CD4-positive, alpha-beta T cell (primary cell): ENCODE results near the gene PYM1. TPM values are rescaled to one million over a fixed set of nuclear protein-coding genes. Genes with fewer than 3 reads are reported as not detected.
"Not testable (repeated sequence)": the region's sequence is repeated elsewhere in the genome, so short reads cannot be mapped to it uniquely, and the experiment has no call there.

Source experiments
- ATAC-seq: fragments of 200-7000 bp; cut with Tn5 transposase; one replicate; pipeline ENCODE4 v1.10.0; 2022; ENCODE audit warnings: mild to moderate bottlenecking; ENCODE audit not compliant: poor library complexity
- CTCF ChIA-PET: fragments of 350-600 bp; sonication (Branson Sonifier 250); formaldehyde crosslinking; loops from one replicate; lab custom pipeline; 2021; ENCODE audit warnings: antibody characterized with exemption, inconsistent platforms; lab: Charles Lee
- POLR2A ChIA-PET: fragments of 350-600 bp; sonication (Branson Sonifier 250); formaldehyde crosslinking; loops from one replicate; lab custom pipeline; 2021; ENCODE audit warnings: antibody characterized with exemption, inconsistent platforms; lab: Charles Lee
- DNase-seq, 14 experiments: peaks; one replicate each; pipeline ENCODE4 v3.0.0-alpha.2; 2013 to 2020; ENCODE audit warnings: mixed read lengths in 2 of 14
- H3K27ac ChIP-seq, 2 donors: one replicate each; pipeline versions ENCODE4 v1.5.1 to v1.7.0; 2013; ENCODE audit warnings: low read length in 2 of 2, low read depth in 1 of 2, mild to moderate bottlenecking in 1 of 2
- H3K27me3 ChIP-seq, 2 experiments: 1 replicate in 1 of 2; 2 replicates in 1 of 2; pipeline versions ENCODE4 v1.6.1 to v1.7.0; 2013; ENCODE audit warnings: low read length in 2 of 2, control low read depth in 1 of 2, mild to moderate bottlenecking in 1 of 2, moderate library complexity in 1 of 2; ENCODE audit not compliant: insufficient read depth in 2 of 2, control insufficient read depth in 1 of 2
- H3K36me3 ChIP-seq: one replicate; pipeline ENCODE4 v1.6.1; 2013; ENCODE audit warnings: low read length, control low read depth; ENCODE audit not compliant: insufficient read depth
- H3K4me1 ChIP-seq: one replicate; pipeline ENCODE4 v1.6.1; 2013; ENCODE audit warnings: low read length, control low read depth; ENCODE audit not compliant: insufficient read depth
- H3K4me3 ChIP-seq: one replicate; pipeline ENCODE4 v1.5.1; 2013; ENCODE audit warnings: mild to moderate bottlenecking, low read length, moderate library complexity
- H3K9me3 ChIP-seq, 2 experiments: 1 replicate in 1 of 2; 2 replicates in 1 of 2; pipeline versions ENCODE4 v1.6.1 to v1.7.0; 2013; ENCODE audit warnings: low read length in 2 of 2, mild to moderate bottlenecking in 2 of 2, control low read depth in 1 of 2, moderate library complexity in 1 of 2; ENCODE audit not compliant: control insufficient read depth in 1 of 2, insufficient read depth in 1 of 2
- H3K27ac Mint-ChIP-seq: one replicate; pipeline ENCODE4 v1.8.0; 2020; ENCODE audit warnings: mixed read lengths
- H3K27me3 Mint-ChIP-seq: one replicate; pipeline ENCODE4 v1.8.0; 2021; ENCODE audit warnings: mixed read lengths
- H3K36me3 Mint-ChIP-seq: one replicate; pipeline ENCODE4 v1.8.0; 2021; ENCODE audit warnings: low read depth, mixed read lengths
- H3K4me1 Mint-ChIP-seq: one replicate; pipeline ENCODE4 v1.8.0; 2021; ENCODE audit warnings: low read depth, mixed read lengths
- H3K4me3 Mint-ChIP-seq: one replicate; pipeline ENCODE4 v1.8.0; 2020; ENCODE audit warnings: mild to moderate bottlenecking, mixed read lengths
- H3K9me3 Mint-ChIP-seq: one replicate; pipeline ENCODE4 v1.8.0; 2020; ENCODE audit warnings: mixed read lengths
- intact Hi-C, 2 experiments: fragments of 100-400 bp; cut with DNase I in 1 of 2; cut with micrococcal nuclease in 1 of 2; formaldehyde crosslinking; loops; one replicate each; pipeline versions ENCODE4 v1.15.1 to v1.9.0; 2023 to 2025; cut with DNase I, micrococcal nuclease
- total RNA-seq, 174 experiments: library from RNA in 2 of 174; stranded (reverse) in 2 of 174; gene quantifications; one replicate each; pipeline ENCODE4 v1.2.3 and lab custom pipeline; 2021 to 2026
- TF ChIP-seq, protein P1 (sequence below): fragments of 200-600 bp; IDR thresholded peaks from one replicate; pipeline ENCODE4 v1.8.0; 2022; ENCODE audit warnings: antibody characterized with exemption, mild to moderate bottlenecking

Gene PYM1
- total RNA-seq, 2 experiments from 2014 or later = 13.7 to 16.7 TPM

DNA sequence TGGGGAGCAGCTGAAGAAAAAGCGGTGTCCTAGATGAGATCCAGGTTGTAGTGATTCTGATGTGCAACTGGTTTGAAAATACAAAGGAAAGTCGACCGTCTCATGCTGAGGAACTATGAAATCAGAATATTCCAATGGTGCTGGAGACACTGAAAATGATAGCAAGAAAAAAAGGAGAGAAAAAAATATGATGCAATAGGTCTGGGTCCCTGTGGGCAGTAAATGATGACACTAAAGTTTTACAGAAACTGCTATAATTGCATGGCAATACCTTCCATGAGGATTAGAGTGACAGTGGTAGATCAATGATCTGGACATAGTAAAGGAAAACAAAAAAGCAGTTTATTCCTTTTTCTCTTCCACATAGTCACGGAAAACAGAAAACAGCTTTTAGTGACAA, 2.3 kb downstream of the PYM1 start:
- Histone ChIP-seq H3K27ac (peak overlapping the region in 1 of 2 donors; percentile 93), H3K4me3 (no peak overlapping the region), H3K27me3 (no peaks in the 10 kb centered on the region), H3K9me3 (no peaks in the 10 kb centered on the region), H3K4me1 (peaks cover 43% of the 10 kb centered on the region), H3K36me3 (peaks cover 19% of the 10 kb centered on the region)
- no peak for DNase-seq
- H3K27ac Mint-ChIP-seq = peak overlapping the region; percentile 97
- intact Hi-C loops = loop anchor here (1.0 to 5.0 kb wide), 2 partner anchors 107 to 192 kb away; partner anchors contain the start of genes RPL41 (in 2 of the 2), ZC3H10 (in 2 of the 2) and ORMDL2 (in 1 of the 2)
- peak overlapping the region; percentile 96 for H3K4me3 Mint-ChIP-seq
- peaks cover 68% of the 10 kb centered on the region for H3K36me3 Mint-ChIP-seq
- ATAC-seq = no peak
- POLR2A ChIA-PET = interaction anchor here (0.6 to 18.6 kb wide), 10 partner anchors 11 to 210 kb away, joined by 3 to 251 read pairs (median 32); partner anchors contain the start of genes BLOC1S1, DNAJC14, ORMDL2 and RAB5B
- no peaks in the 10 kb centered on the region for H3K9me3 Mint-ChIP-seq
- TF ChIP-seq, protein P1, sequence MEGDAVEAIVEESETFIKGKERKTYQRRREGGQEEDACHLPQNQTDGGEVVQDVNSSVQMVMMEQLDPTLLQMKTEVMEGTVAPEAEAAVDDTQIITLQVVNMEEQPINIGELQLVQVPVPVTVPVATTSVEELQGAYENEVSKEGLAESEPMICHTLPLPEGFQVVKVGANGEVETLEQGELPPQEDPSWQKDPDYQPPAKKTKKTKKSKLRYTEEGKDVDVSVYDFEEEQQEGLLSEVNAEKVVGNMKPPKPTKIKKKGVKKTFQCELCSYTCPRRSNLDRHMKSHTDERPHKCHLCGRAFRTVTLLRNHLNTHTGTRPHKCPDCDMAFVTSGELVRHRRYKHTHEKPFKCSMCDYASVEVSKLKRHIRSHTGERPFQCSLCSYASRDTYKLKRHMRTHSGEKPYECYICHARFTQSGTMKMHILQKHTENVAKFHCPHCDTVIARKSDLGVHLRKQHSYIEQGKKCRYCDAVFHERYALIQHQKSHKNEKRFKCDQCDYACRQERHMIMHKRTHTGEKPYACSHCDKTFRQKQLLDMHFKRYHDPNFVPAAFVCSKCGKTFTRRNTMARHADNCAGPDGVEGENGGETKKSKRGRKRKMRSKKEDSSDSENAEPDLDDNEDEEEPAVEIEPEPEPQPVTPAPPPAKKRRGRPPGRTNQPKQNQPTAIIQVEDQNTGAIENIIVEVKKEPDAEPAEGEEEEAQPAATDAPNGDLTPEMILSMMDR = no peak
- CTCF ChIA-PET = interaction anchor here (1.1 to 8.9 kb wide), 7 partner anchors 10 to 178 kb away, joined by 3 to 86 read pairs (median 5); partner anchors contain the start of gene DNAJC14
- H3K27me3 Mint-ChIP-seq = no peaks in the 10 kb centered on the region
- H3K4me1 Mint-ChIP-seq = peaks cover 70% of the 10 kb centered on the region

DNA sequence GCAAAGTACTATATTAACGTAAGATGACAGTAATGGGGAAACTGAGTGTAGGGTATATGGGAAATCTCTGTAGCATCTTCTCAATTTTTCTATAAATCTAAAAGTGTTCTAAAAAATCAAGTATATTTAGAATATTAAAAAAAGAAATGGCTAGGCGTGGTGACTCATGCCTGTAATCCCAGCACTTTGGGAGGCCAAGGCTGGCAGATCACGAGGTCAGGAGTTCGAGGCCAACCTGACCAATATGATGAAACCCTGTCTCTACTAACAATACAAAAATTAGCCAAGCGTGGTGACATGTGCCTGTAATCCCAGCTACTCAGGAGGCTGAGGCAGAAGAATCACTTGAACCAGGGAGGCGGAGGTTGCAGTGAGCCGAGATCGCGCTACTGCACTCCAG, 4.0 kb downstream of the PYM1 start:
- peak overlapping the region; percentile 16 for H3K4me3 Mint-ChIP-seq
- H3K9me3 Mint-ChIP-seq, H3K27ac ChIP-seq, intact Hi-C loops, H3K9me3 ChIP-seq, H3K27me3 ChIP-seq, ATAC-seq, H3K4me3 ChIP-seq, H3K27me3 Mint-ChIP-seq, DNase-seq, POLR2A ChIA-PET: not testable (repeated sequence)
- H3K4me1 ChIP-seq = peaks cover 41% of the 10 kb centered on the region
- peaks cover 64% of the 10 kb centered on the region for H3K4me1 Mint-ChIP-seq
- peaks cover 55% of the 10 kb centered on the region for H3K36me3 Mint-ChIP-seq
- peak overlapping the region; percentile 43 for H3K27ac Mint-ChIP-seq
- CTCF ChIA-PET = interaction anchor here (8.9 kb wide), 1 partner anchor 17 kb away, joined by 86 read pairs; no protein-coding TSS in a partner anchor
- H3K36me3 ChIP-seq = peaks cover 26% of the 10 kb centered on the region

DNA sequence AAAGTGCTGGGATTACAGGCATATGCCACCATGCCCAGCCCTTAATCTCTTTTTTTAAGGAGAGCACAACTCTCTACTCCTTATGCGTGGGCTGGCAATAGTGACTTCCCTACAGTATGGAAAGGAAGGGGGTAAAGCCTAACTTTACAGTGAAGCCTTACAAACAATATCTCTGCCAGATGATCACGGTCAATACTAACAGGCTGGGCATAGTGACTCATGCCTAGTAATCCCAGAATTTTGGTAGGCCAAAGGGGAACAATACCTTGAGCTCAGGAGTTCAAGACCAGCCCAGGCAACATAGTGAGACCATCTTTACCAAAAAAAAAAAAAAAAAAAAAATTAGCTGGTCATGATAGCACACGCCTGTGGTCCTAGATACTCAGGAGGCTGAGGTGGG, 5.6 kb downstream of the PYM1 start:
- no peak for ATAC-seq
- ChIA-PET CTCF (interaction anchor here (0.7 to 0.9 kb wide), 2 partner anchors 18 to 204 kb away, joined by 3 read pairs; no protein-coding TSS in a partner anchor), POLR2A (interaction anchor here (0.6 to 1.2 kb wide), 2 partner anchors 8 to 105 kb away, joined by 3 read pairs; partner anchors contain the start of genes ORMDL2 and SARNP)
- Mint-ChIP-seq H3K27ac (no peak overlapping the region), H3K4me3 (no peak overlapping the region), H3K36me3 (peaks cover 46% of the 10 kb centered on the region), H3K4me1 (peaks cover 63% of the 10 kb centered on the region), H3K9me3 (no peaks in the 10 kb centered on the region), H3K27me3 (no peaks in the 10 kb centered on the region)
- H3K36me3 ChIP-seq = peaks cover 29% of the 10 kb centered on the region
- H3K27me3 ChIP-seq = no peaks in the 10 kb centered on the region
- TF ChIP-seq, protein P1 = no peak
- H3K9me3 ChIP-seq = no peaks in the 10 kb centered on the region
- no peak overlapping the region for H3K27ac ChIP-seq
- no peak overlapping the region for H3K4me3 ChIP-seq
- intact Hi-C loops = no loop called here
- no peak for DNase-seq
- peaks cover 35% of the 10 kb centered on the region for H3K4me1 ChIP-seq

DNA sequence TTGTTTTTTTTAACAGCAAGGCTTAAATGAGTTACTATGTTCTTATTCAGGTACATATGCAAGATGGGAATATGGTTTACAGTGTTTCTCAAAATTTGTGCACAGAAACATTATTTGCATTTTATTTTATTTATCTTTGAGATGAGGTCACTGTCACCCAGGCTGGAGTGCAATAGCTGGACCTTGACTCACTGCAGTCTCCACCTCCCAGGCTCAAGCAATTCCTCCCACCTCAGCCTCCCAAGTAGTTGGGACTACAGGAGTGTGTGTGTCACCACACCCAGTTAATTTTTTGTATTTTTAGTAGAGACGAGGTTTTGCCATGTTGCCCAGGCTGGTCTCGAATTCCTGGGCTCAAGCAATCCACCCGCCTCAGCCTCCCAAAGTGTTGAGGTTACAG, 8.7 kb downstream of the PYM1 start:
- intact Hi-C loops, H3K27me3 ChIP-seq, DNase-seq, ATAC-seq, H3K9me3 ChIP-seq, H3K4me3 ChIP-seq, H3K27ac ChIP-seq, H3K4me3 Mint-ChIP-seq, H3K27me3 Mint-ChIP-seq, POLR2A ChIA-PET, CTCF ChIA-PET, H3K9me3 Mint-ChIP-seq, H3K27ac Mint-ChIP-seq: not testable (repeated sequence)
- peaks cover 30% of the 10 kb centered on the region for H3K36me3 ChIP-seq
- H3K4me1 ChIP-seq = peaks cover 41% of the 10 kb centered on the region
- Mint-ChIP-seq H3K4me1 (peaks cover 52% of the 10 kb centered on the region), H3K36me3 (peaks cover 38% of the 10 kb centered on the region)
